H1 (cell line): ENCODE results near the gene CROCC2. TPM values are rescaled to one million over a fixed set of nuclear protein-coding genes. Genes with fewer than 3 reads are reported as not detected.

Experiments
- CBX8 ChIP-seq: fragments of 300-800, 300-1000 bp; sonication (generic); IDR thresholded peaks from 2 replicates; pipeline ENCODE4 v1.7.1; 2016; ENCODE audit warnings: low read depth, low read length, borderline replicate concordance
- CEBPB ChIP-seq: IDR thresholded peaks from 2 replicates; pipeline ENCODE4 v1.6.1; 2012; ENCODE audit warnings: low read depth, low read length
- CHD7 ChIP-seq: fragments of 300-600 bp; sonication (generic); IDR thresholded peaks from 2 replicates; pipeline ENCODE4 v1.7.1; 2012; ENCODE audit warnings: low read length, moderate library complexity, mild to moderate bottlenecking, inconsistent platforms; ENCODE audit not compliant: insufficient replicate concordance
- JUN ChIP-seq: IDR thresholded peaks from 2 replicates; pipeline ENCODE4 v1.6.1; 2011; ENCODE audit warnings: low read depth, mild to moderate bottlenecking, improper control_type of control experiment, low read length
- JUND ChIP-seq: IDR thresholded peaks from 2 replicates; pipeline ENCODE4 v1.6.1; 2011; ENCODE audit warnings: mild to moderate bottlenecking, improper control_type of control experiment, low read length
- NANOG ChIP-seq: IDR thresholded peaks from 2 replicates; pipeline ENCODE4 v1.6.1; 2011; ENCODE audit warnings: low read length, low read depth, mild to moderate bottlenecking, inconsistent platforms; ENCODE audit not compliant: insufficient read depth, poor library complexity, severe bottlenecking
- NRF1 ChIP-seq: IDR thresholded peaks from 2 replicates; pipeline ENCODE4 v1.6.1; 2011; ENCODE audit warnings: mild to moderate bottlenecking, low read depth, low read length, improper control_type of control experiment
- RXRA ChIP-seq: IDR thresholded peaks from 2 replicates; pipeline ENCODE4 v1.6.1; 2011; ENCODE audit warnings: low read depth, mild to moderate bottlenecking, low read length, moderate library complexity; ENCODE audit not compliant: insufficient read depth
- SUZ12 ChIP-seq: fragments of 200-600 bp; sonication (generic); IDR thresholded peaks from 2 replicates; pipeline ENCODE4 v1.6.1; 2012; ENCODE audit warnings: mild to moderate bottlenecking, inconsistent platforms, low read length, moderate library complexity, mixed read lengths
- TAF1 ChIP-seq: IDR thresholded peaks from 2 replicates; pipeline ENCODE4 v1.6.1; 2011; ENCODE audit warnings: mild to moderate bottlenecking, low read depth, low read length
- TBP ChIP-seq: IDR thresholded peaks from 2 replicates; pipeline ENCODE4 v1.6.1; 2011; ENCODE audit warnings: low read depth, low read length, improper control_type of control experiment
- polyA plus RNA-seq, 7 experiments: library from polyadenylated mRNA; depleted of rRNA in 3 of 7; stranded (reverse) in 5 of 7; unstranded in 2 of 7; fragments of >200 nt in 5 of 7; fragments of 200-250 nt in 2 of 7; gene quantifications; 1 replicate in 5 of 7; 2 replicates in 1 of 7; 4 replicates in 1 of 7; pipeline versions ENCODE4 v1.2.1 to v1.2.3, GENCODE V29; 2011 to 2013; ENCODE audit warnings: missing spikeins in 2 of 7, mixed read lengths in 2 of 7
- total RNA-seq: library from RNA; stranded (reverse); fragmentation: NEBNext Ultra II Directional; extraction: Animal tissue kit (Norgen Biotek cat#: 25700); gene quantifications from 2 replicates; pipeline ENCODE4 v1.2.1, GENCODE V29; 2021

CROCC2 gene
- total and polyA plus RNA-seq, 2 of the 8 experiments (the other 6 are each of a cell fraction or from before 2014, with no cell fraction given), result not detected

- TF ChIP-seq CHD7 (no peak), TBP (no peak), TAF1 (no peak), JUN (no peak), NANOG (no peak), JUND (no peak), RXRA (no peak), SUZ12 (no peak), CEBPB (no peak), CBX8 (no peak), NRF1 (no peak)
- TF ChIP-seq, all 59 proteins: peak for 0
Measured at GRCh38 chr2:241030883-241031282, 124.7 kb downstream of the CROCC2 start (continued).
